GM12801 (cell line): Measurements from ENCODE around the gene MEG3.

Experiments
- TF ChIP-seq, protein P1 (sequence below): IDR thresholded peaks from one replicate; pipeline ENCODE4 v1.5.1; 2011; ENCODE audit warnings: control low read depth; ENCODE audit not compliant: insufficient read length; ENCODE audit errors: extremely low read depth

The MEG3 gene

DNA sequence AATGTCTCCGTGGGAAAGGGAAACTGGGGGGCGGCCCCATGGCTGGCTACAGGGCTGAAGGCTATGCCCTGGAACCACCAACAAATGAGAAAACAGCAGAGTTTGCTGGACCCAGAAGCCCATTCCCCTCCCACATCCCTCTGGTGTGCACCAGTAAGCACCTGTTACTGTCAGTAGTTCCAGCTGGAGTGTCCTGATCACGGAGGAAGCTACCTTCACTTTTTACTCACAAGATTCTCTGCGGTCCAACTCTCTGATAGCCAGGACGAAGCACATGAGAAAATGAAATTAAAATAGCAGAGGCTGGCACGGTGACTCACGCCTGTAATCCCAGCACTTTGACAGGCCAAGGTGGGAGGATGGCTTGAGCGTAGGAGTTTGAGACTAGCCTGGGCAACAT, 22.7 kb upstream of the MEG3 start:
- TF ChIP-seq, protein P1, sequence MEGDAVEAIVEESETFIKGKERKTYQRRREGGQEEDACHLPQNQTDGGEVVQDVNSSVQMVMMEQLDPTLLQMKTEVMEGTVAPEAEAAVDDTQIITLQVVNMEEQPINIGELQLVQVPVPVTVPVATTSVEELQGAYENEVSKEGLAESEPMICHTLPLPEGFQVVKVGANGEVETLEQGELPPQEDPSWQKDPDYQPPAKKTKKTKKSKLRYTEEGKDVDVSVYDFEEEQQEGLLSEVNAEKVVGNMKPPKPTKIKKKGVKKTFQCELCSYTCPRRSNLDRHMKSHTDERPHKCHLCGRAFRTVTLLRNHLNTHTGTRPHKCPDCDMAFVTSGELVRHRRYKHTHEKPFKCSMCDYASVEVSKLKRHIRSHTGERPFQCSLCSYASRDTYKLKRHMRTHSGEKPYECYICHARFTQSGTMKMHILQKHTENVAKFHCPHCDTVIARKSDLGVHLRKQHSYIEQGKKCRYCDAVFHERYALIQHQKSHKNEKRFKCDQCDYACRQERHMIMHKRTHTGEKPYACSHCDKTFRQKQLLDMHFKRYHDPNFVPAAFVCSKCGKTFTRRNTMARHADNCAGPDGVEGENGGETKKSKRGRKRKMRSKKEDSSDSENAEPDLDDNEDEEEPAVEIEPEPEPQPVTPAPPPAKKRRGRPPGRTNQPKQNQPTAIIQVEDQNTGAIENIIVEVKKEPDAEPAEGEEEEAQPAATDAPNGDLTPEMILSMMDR: no peak

DNA sequence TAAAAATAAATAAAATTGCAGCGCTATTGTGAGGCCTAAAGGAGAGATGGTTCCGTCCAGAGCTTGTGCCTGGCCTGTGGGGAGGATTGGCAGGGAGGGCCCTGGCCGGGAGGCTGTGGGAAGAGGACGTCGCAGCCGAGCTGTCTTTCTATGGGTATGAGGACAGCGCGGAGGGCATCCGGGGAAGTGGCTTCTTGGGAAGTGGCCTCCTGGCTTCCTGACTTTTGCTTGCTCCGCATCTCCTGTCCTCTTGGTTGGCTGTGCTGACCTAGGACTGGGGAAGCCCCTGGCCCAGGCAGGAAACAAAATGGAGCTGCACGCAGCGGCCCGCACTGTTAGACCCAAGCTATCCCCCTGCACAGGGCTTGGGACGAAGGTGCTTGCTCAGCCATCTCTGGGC, 22.2 kb upstream of the MEG3 start:
- TF ChIP-seq, protein P1: no peak

DNA sequence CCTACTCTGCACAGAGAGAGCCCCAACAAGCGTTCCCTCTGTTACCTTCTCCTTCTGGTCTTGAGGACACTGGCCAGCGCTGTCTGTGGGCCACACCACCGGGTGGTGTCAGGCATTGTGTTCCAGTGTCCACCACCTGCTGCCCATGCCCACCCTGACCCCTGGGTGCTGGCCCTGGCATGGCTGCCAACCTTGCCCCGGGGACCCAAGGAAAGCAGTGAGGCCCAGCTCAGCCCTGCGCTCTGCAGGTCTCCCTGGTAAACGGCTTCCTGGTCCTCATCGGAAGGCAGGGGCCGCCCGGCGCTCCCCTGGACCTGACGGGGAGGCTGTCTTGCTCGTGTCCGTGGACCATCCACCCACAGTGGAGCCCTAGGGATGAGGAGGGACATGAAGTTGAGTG, 21.8 kb upstream of the MEG3 start:
- TF ChIP-seq, protein P1: no peak

DNA sequence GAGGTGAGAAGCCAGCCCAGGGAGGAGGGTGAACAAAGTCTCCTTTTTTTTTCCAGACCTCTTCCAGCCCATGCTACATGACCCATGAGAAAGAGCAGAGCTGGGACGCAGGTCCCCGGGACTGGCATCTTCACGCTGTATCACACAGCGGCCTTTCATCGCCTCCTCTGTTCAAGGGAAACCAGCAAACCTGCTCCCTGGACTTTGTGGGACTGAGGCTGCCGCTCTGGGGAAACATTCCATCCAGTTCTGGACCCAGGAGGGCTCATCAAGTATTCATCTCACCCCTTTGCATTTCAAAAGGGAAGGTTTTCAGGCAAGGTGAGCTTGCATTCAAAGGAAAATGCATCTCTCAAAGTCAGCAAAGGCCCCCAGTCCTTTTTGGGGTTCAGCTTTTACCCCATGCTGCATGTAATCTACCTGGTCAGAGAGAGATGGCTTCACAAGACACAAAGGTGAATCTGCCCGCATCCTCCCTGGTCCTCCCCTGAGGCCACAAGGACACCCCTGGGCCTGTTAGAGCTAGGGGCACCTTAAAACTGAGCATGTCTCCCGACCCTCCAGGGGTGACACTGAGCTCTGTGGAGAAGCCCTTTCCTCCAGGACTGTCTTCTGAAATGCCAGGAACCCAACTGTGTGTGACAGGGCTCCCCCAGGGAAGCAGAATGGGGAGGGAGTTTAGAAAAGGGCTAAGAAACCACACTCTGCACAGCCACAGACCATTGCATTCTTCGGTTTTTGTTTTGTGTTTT, 21.2 kb upstream of the MEG3 start:
- TF ChIP-seq, protein P1: no peak

DNA sequence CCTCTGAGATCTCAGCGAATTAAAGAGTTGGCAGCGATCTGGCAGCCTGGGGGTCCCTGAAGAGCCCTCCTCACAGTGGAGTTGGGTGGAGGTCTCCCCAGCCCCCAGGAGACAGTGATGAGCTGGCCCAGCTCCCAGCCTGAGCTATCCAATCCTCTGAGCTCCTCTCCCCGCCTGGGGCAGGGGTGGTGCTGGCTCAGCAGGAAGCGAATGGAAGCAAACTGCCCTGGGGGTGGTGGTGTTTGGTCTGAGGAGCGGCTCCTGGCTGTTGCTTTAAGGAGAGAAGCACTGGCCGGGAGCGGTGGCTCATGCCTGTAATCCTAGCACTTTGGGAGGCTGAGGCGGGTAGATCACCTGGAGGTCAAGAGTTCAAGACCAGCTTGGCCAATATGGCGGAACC, 19.5 kb upstream of the MEG3 start:
- TF ChIP-seq, protein P1: no peak

DNA sequence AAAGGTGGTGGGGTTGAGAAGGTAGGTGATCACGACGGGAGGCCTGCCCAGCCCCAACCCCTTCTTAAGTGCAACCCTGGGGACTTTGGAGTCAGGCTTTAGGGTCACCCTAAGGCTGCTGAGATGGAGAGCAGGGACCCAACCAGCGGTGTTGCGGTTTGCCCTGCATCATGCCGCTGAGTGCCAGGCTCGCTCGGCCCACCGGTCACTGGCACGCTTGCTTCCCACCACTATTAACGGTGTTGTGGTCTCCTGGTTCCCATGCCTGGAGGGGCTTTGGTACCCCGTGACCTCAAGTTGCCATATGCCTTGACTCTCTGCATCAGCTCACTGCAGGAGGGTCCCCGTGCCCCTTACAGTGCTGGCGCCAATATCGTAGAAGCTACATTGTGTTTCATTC, 18.4 kb upstream of the MEG3 start:
- TF ChIP-seq, protein P1: no peak

DNA sequence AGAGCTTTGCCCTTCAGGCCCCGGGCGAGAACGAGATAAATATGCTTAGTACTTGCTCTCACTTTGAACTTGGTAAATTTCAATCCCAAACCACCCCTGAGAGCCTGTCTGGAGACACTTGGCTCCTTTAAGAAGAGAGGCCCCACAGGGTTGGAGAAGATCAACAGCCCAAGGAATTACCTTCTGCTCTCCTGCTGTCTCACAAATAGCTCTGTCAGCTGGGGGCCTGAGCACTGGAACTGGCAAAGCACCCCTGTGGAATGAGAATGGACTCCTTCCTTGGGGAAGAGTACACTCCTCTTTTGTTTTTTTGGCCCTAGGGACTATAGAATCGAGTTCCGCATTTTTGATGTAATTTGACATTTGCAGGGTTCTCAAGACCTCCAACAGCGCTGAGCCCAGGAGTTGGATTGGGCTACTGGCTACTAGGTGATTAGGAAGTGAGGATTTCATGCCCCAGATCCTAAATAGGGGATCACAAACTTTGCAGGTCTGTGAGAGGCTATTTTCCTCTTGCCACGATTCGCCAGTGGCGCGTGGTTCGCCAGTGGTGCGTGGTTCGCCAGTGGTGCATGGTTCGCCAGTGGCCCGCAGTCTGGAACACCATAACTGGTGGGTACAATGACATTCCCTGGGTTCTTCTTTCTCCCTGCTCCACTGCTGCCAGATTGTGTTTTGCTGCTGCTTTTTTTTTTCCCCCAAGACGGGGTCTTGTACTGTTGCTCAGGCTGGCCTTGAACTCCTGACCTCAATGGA, 17.8 kb upstream of the MEG3 start:
- TF ChIP-seq, protein P1: no peak
